Measurements from ENCODE around the gene CDK5RAP2. TPM values are rescaled to one million over a fixed set of nuclear protein-coding genes. Genes with fewer than 3 reads are reported as not detected.
"Not testable (repeated sequence)": the region's sequence is repeated elsewhere in the genome, so short reads cannot be mapped to it uniquely, and the experiment has no call there.

CDK5RAP2 gene
- total RNA-seq, 1 donor from 2014 or later, result 40.4 TPM

GRCh38 chr9:120521101-120521500, 58.9 kb downstream of the CDK5RAP2 start:
- no peaks in the 10 kb centered on the region for H3K27me3 Mint-ChIP-seq (ENCODE audit: low read depth)
- H3K9me3 Mint-ChIP-seq (ENCODE audit: low read depth), result no peaks in the 10 kb centered on the region
- H3K36me3 Mint-ChIP-seq (ENCODE audit: low read depth), result peaks cover 29% of the 10 kb centered on the region
- H3K4me1 Mint-ChIP-seq (ENCODE audit: low read depth), result peaks cover 3% of the 10 kb centered on the region
- no peak for DNase-seq (ENCODE audit: low spot score)
- no peak for TF ChIP-seq CTCF (IDR thresholded peaks at IDR 0.05)
- no peak overlapping the region for H3K4me3 Mint-ChIP-seq (ENCODE audit: unreplicated experiment)
- no peak overlapping the region for H3K27ac Mint-ChIP-seq (ENCODE audit: unreplicated experiment)

GRCh38 chr9:120515996-120516395, 64.0 kb downstream of the CDK5RAP2 start:
- H3K4me3 Mint-ChIP-seq (ENCODE audit: unreplicated experiment); H3K27ac Mint-ChIP-seq (ENCODE audit: unreplicated experiment); H3K4me1 Mint-ChIP-seq (ENCODE audit: low read depth); DNase-seq (ENCODE audit: low spot score); H3K27me3 Mint-ChIP-seq (ENCODE audit: low read depth); H3K9me3 Mint-ChIP-seq (ENCODE audit: low read depth): not testable (repeated sequence)
- H3K36me3 Mint-ChIP-seq (ENCODE audit: low read depth), result peaks cover 26% of the 10 kb centered on the region

GRCh38 chr9:120515481-120515880, 64.5 kb downstream of the CDK5RAP2 start:
- not testable (repeated sequence) for DNase-seq (ENCODE audit: low spot score); H3K4me1 Mint-ChIP-seq (ENCODE audit: low read depth); H3K27ac Mint-ChIP-seq (ENCODE audit: unreplicated experiment); H3K27me3 Mint-ChIP-seq (ENCODE audit: low read depth); H3K9me3 Mint-ChIP-seq (ENCODE audit: low read depth); H3K4me3 Mint-ChIP-seq (ENCODE audit: unreplicated experiment)
- peaks cover 27% of the 10 kb centered on the region for H3K36me3 Mint-ChIP-seq (ENCODE audit: low read depth)

- peaks cover 27% of the 10 kb centered on the region for H3K36me3 Mint-ChIP-seq (ENCODE audit: low read depth)
- no peak overlapping the region for H3K4me3 Mint-ChIP-seq (ENCODE audit: unreplicated experiment)
- H3K27ac Mint-ChIP-seq (ENCODE audit: unreplicated experiment), result no peak overlapping the region
- H3K4me1 Mint-ChIP-seq (ENCODE audit: low read depth), result peaks cover 3% of the 10 kb centered on the region
- DNase-seq (ENCODE audit: low spot score), result no peak
- no peaks in the 10 kb centered on the region for H3K27me3 Mint-ChIP-seq (ENCODE audit: low read depth)
- TF ChIP-seq CTCF (IDR thresholded peaks at IDR 0.05), result no peak
- H3K9me3 Mint-ChIP-seq (ENCODE audit: low read depth), result peaks cover 3% of the 10 kb centered on the region
Measured at GRCh38 chr9:120514405-120514804, 65.6 kb downstream of the CDK5RAP2 start.

GRCh38 chr9:120513825-120514396, 66.1 kb downstream of the CDK5RAP2 start:
- TF ChIP-seq CTCF (IDR thresholded peaks at IDR 0.05), result no peak
- H3K27ac Mint-ChIP-seq (ENCODE audit: unreplicated experiment), result no peak overlapping the region
- H3K36me3 Mint-ChIP-seq (ENCODE audit: low read depth), result peaks cover 27% of the 10 kb centered on the region
- no peak overlapping the region for H3K4me3 Mint-ChIP-seq (ENCODE audit: unreplicated experiment)
- no peaks in the 10 kb centered on the region for H3K27me3 Mint-ChIP-seq (ENCODE audit: low read depth)
- H3K4me1 Mint-ChIP-seq (ENCODE audit: low read depth), result peaks cover 3% of the 10 kb centered on the region
- no peak for DNase-seq (ENCODE audit: low spot score)
- peaks cover 3% of the 10 kb centered on the region for H3K9me3 Mint-ChIP-seq (ENCODE audit: low read depth)

GRCh38 chr9:120510816-120511215, 69.2 kb downstream of the CDK5RAP2 start:
- no peaks in the 10 kb centered on the region for H3K4me1 Mint-ChIP-seq (ENCODE audit: low read depth)
- H3K27me3 Mint-ChIP-seq (ENCODE audit: low read depth), result no peaks in the 10 kb centered on the region
- DNase-seq (ENCODE audit: low spot score), result no peak
- H3K36me3 Mint-ChIP-seq (ENCODE audit: low read depth), result peaks cover 31% of the 10 kb centered on the region
- H3K27ac Mint-ChIP-seq (ENCODE audit: unreplicated experiment), result no peak overlapping the region
- no peak for TF ChIP-seq CTCF (IDR thresholded peaks at IDR 0.05)
- H3K4me3 Mint-ChIP-seq (ENCODE audit: unreplicated experiment), result no peak overlapping the region
- peaks cover 16% of the 10 kb centered on the region for H3K9me3 Mint-ChIP-seq (ENCODE audit: low read depth)
